Cerebellar cortex (tissue), 1 donor: Measurements from ENCODE around the gene EPC1.

Experiments used
- DNase-seq: peaks from one replicate; pipeline ENCODE4 v3.0.0-alpha.2; 2015; ENCODE audit warnings: low spot score

EPC1 gene

GRCh38 chr10:32332299-32332750 is 14.6 kb downstream of the EPC1 start:
- DNase-seq: no peak

- no peak for DNase-seq
Measured at GRCh38 chr10:32331606-32332005, 15.4 kb downstream of the EPC1 start.

- DNase-seq: no peak
Measured at GRCh38 chr10:32330214-32330613, 16.7 kb downstream of the EPC1 start.

- DNase-seq: no peak
Measured at GRCh38 chr10:32329061-32329460, 17.9 kb downstream of the EPC1 start.

- DNase-seq: no peak
Measured at GRCh38 chr10:32328499-32328898, 18.5 kb downstream of the EPC1 start.

GRCh38 chr10:32327364-32327691 is 19.6 kb downstream of the EPC1 start:
- no peak for DNase-seq

- no peak for DNase-seq
Measured at GRCh38 chr10:32326680-32327363, 20.1 kb downstream of the EPC1 start.

- no peak for DNase-seq
Measured at GRCh38 chr10:32326119-32326518, 20.8 kb downstream of the EPC1 start.

- DNase-seq: no peak
Measured at GRCh38 chr10:32323051-32323450, 23.9 kb downstream of the EPC1 start.

- no peak for DNase-seq
Measured at GRCh38 chr10:32321016-32321631, 25.8 kb downstream of the EPC1 start.

- DNase-seq: no peak
Measured at GRCh38 chr10:32318476-32318896, 28.5 kb downstream of the EPC1 start.

GRCh38 chr10:32317795-32318357 is 29.1 kb downstream of the EPC1 start:
- no peak for DNase-seq

- no peak for DNase-seq
Measured at GRCh38 chr10:32315424-32315823, 31.5 kb downstream of the EPC1 start.

- no peak for DNase-seq
Measured at GRCh38 chr10:32314588-32314987, 32.4 kb downstream of the EPC1 start.

GRCh38 chr10:32308027-32308603 is 38.8 kb downstream of the EPC1 start:
- DNase-seq: no peak

- no peak for DNase-seq
Measured at GRCh38 chr10:32307609-32308008, 39.3 kb downstream of the EPC1 start.

GRCh38 chr10:32299354-32299980 is 47.5 kb downstream of the EPC1 start:
- no peak for DNase-seq

- DNase-seq: no peak
Measured at GRCh38 chr10:32298075-32298812, 48.7 kb downstream of the EPC1 start.

- DNase-seq: no peak
Measured at GRCh38 chr10:32295027-32295426, 51.9 kb downstream of the EPC1 start.

GRCh38 chr10:32293581-32293980 is 53.4 kb downstream of the EPC1 start:
- DNase-seq: no peak

- no peak for DNase-seq
Measured at GRCh38 chr10:32279795-32280194, 67.2 kb downstream of the EPC1 start.

- DNase-seq: no peak
Measured at GRCh38 chr10:32273336-32273735, 73.6 kb downstream of the EPC1 start.
